IgD-negative memory B cell (primary cell): ENCODE measurements around the gene ORAI2. TPM values are rescaled to one million over a fixed set of nuclear protein-coding genes. Genes with fewer than 3 reads are reported as not detected.
"Not testable (repeated sequence)": the region's sequence is repeated elsewhere in the genome, so short reads cannot be mapped to it uniquely, and the experiment has no call there.

Source experiments
- H3K27ac Mint-ChIP-seq, 3 donors: one replicate each; pipeline ENCODE4 v1.8.0; 2020 to 2022; ENCODE audit warnings: mild to moderate bottlenecking in 3 of 3, mixed read lengths in 3 of 3, moderate library complexity in 1 of 3
- H3K27me3 Mint-ChIP-seq: one replicate; pipeline ENCODE4 v1.8.0; 2021; ENCODE audit warnings: mixed read lengths
- H3K36me3 Mint-ChIP-seq: one replicate; pipeline ENCODE4 v1.8.0; 2020; ENCODE audit warnings: mild to moderate bottlenecking, mixed read lengths
- H3K4me1 Mint-ChIP-seq, 3 donors: one replicate each; pipeline ENCODE4 v1.8.0; 2020 to 2022; ENCODE audit warnings: mixed read lengths in 3 of 3, mild to moderate bottlenecking in 1 of 3
- H3K4me3 Mint-ChIP-seq, 4 donors: one replicate each; pipeline ENCODE4 v1.8.0; 2020 to 2022; ENCODE audit warnings: mild to moderate bottlenecking in 4 of 4, mixed read lengths in 4 of 4, moderate library complexity in 3 of 4
- H3K9me3 Mint-ChIP-seq, 3 donors: one replicate each; pipeline ENCODE4 v1.8.0; 2020 to 2021; ENCODE audit warnings: mixed read lengths in 3 of 3, mild to moderate bottlenecking in 1 of 3
- polyA plus RNA-seq: library from polyadenylated mRNA; unstranded; fragments of 300-500 nt; fragmentation: Illumina TruSeq; gene quantifications from one replicate; pipeline ENCODE4 v1.2.3, GENCODE V29; 2021

ORAI2 gene
- 290 TPM for polyA plus RNA-seq

DNA sequence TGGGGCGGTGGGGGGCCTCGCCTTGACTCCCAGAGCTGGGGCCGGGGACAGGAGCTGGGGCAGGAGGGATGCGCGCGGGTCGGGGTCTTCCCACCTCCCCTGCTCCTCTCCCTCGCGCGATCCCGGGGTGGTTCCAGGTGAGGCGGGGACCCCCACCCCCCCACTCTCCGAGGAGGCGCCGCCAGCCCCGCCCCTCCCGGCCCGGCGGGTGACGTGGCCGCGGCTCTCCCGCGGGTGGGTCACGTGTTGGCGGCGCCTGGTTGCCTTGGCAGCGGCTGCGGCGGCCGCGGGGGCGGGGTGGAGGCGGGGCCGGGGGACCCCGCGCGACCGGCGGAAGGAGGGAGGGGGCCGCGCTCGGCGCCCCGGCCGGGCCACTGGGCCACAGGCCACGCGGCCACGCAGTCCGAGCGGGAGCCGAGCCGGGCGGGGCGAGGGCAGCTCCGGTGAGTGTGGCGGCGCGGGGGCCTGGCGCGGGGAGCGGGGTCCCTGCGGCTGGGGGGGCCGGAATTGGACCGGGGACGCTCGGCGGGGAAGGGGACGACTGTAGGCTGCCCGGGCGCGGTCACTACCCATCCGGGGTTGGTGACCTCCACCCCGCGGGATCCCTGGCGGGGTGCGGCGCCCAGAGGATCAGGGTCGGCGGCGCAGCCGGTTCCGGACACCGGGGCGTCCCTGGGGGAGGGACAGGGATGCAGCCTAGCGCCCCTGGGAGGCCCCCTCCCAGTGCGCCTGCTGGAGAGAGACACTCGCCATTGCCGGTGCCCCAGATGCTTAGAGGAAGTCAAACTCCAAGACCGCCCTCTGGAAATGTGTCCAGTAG, at the start of gene ORAI2:
Gene ORAI2, plus strand, starts transcription at position 357 of the 820 bp plus-strand sequence. CDS start 5,382 bp downstream, outside the sequence.
- no peaks in the 10 kb centered on the region for H3K27me3 Mint-ChIP-seq
- peak within 1 kb of the TSS; percentile 92 to 98 (median 98) for H3K4me3 Mint-ChIP-seq
- H3K27ac Mint-ChIP-seq = peak within 1 kb of the TSS; percentile 98 to 100 (median 99)
- peaks cover 17 to 45% (median 43%) of the 10 kb centered on the region in 3 donors for H3K4me1 Mint-ChIP-seq
- H3K36me3 Mint-ChIP-seq = peaks cover 12% of the 10 kb centered on the region
- no peaks in the 10 kb centered on the region for H3K9me3 Mint-ChIP-seq

DNA sequence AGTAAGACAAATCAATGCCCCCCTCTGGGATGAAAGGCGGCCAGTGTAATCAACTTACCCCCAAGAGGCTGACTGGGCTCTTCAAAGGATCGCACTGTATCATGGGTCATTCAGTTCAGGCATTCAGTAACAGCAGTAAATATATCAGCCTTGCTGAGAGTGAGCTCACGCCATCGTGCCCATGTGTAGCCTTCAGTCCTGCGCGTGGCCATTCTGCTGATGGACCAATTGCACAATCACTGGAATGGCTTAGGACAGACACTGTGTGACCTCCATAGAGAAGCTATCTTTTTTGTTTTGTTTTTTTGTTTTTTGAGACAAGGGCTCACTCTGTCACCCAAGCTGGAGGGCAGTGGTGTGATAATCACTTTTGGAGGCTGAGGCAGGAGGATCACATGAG, 46.3 kb upstream of the ORAI2 start:
- no peak overlapping the region for H3K4me3 Mint-ChIP-seq
- H3K36me3 Mint-ChIP-seq = peaks cover 4% of the 10 kb centered on the region
- H3K27me3 Mint-ChIP-seq = no peaks in the 10 kb centered on the region
- H3K9me3 Mint-ChIP-seq = no peaks in the 10 kb centered on the region
- H3K27ac Mint-ChIP-seq = peak overlapping the region in 1 of 3 donors; percentile 92
- H3K4me1 Mint-ChIP-seq = peaks cover 3 to 6% (median 4%) of the 10 kb centered on the region in 3 donors

DNA sequence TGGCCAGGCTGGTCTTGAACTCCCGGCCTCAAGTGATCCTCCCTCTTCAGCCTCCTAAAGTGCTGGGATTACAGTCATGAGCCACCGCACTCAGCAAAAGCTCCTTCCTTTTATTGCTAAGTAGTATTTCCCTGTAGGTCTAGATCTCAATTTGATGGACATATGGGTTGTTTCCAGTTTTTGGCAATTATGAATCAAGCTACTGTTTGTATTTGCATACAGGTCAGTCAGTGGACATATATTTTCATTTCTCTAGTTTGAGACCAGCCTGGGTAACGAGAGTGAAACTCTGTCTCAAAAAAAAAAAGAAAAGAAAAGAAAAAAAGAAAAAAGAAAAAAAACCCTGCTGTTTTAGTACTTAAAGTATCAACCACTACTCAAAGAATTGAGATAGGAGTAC, 43.6 kb upstream of the ORAI2 start:
- no peaks in the 10 kb centered on the region for H3K9me3 Mint-ChIP-seq
- H3K4me3 Mint-ChIP-seq = no peak overlapping the region
- H3K36me3 Mint-ChIP-seq = peaks cover 6% of the 10 kb centered on the region
- H3K27ac Mint-ChIP-seq = peak overlapping the region in 2 of 3 donors; percentile 32 to 73
- no peaks in the 10 kb centered on the region for H3K27me3 Mint-ChIP-seq
- H3K4me1 Mint-ChIP-seq = peaks cover 4 to 7% (median 6%) of the 10 kb centered on the region in 3 donors

DNA sequence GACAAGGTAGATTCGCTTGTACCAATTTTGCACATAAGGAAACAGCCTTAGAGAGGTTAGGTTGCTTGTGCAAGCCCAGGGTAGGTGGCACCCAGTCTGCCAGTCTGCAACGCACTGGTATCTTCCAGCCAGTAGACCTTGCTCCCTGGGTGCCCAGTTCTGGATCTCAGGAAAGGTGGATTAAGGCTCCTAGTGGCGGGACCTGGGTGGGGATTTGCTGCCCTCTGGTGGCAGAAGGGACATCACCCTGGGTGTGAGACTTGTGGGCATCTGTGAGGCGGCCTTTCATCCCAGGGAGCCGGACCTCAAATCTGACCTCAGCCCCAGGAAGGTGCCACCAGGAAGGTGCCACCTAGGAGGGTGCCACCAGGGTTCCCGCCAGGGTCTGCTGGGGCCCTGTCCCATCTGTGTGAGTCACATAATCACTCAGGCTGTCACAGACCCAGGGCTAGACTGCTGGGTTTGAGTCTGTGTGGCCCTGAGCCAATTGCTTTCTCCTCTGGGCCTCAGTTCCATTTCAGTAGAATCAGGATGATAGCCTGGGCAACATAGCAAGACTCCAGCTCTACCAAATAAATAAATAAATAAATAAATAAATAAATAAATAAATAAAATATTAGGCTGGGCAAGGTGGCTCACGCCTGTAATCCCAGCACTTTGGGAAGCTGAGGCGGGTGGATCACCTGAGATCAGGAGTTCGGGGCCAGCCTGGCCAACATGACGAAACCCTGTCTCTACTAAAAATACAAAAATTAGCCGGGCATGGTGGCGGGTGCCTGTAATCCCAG, 42.5 kb upstream of the ORAI2 start:
- H3K36me3 Mint-ChIP-seq = peaks cover 5% of the 10 kb centered on the region
- H3K27me3 Mint-ChIP-seq = no peaks in the 10 kb centered on the region
- no peak overlapping the region for H3K27ac Mint-ChIP-seq
- no peaks in the 10 kb centered on the region for H3K9me3 Mint-ChIP-seq
- H3K4me1 Mint-ChIP-seq = peaks cover 9 to 12% (median 11%) of the 10 kb centered on the region in 3 donors
- H3K4me3 Mint-ChIP-seq = no peak overlapping the region

DNA sequence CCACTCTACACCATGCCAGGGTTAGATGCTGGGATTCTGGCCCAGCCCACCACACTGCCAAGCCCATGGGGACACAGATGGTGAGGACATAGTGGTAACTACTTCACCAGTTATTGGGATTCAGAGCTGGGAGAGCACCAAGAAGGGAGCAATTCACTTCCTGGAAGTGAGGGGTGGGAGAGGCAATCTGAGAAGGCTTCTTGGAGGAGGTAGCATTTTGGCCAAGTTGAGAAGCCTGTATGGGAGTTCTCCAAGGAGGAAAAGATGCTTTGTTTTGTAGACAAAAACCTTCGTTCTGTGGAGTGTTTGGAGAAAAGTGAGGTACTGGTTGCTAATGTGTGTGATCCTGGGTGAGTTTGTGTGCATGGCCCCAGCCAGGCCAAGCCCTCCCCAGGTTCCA, 41.0 kb upstream of the ORAI2 start:
- Mint-ChIP-seq H3K27me3 (no peaks in the 10 kb centered on the region), H3K9me3 (no peaks in the 10 kb centered on the region), H3K4me1 (peaks cover 12 to 16% (median 15%) of the 10 kb centered on the region in 3 donors), H3K36me3 (peaks cover 5% of the 10 kb centered on the region), H3K27ac (peak overlapping the region in 1 of 3 donors; percentile 29), H3K4me3 (peak overlapping the region in 1 of 4 donors; percentile 25)

DNA sequence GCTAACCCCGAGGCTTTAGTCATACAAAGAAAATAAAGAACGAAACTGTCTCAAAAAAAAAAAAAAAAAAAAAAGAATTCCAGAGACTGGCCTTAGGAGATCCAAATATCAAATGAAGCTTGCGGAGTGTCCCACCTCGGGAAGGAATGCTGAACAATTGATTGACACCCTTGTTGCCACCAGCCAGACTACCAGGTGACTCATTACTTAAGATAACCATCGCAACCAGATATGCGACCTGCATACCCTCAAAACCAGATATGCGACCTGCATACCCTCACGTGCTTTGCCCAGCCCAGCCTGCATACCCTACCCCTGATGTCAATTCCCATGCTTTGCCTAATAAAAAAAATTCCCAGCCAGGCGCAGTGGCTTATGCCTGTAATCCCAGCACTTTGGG, 39.9 kb upstream of the ORAI2 start:
- peaks cover 5% of the 10 kb centered on the region for H3K36me3 Mint-ChIP-seq
- H3K9me3 Mint-ChIP-seq = no peaks in the 10 kb centered on the region
- H3K4me1 Mint-ChIP-seq = peaks cover 12 to 18% (median 16%) of the 10 kb centered on the region in 3 donors
- no peaks in the 10 kb centered on the region for H3K27me3 Mint-ChIP-seq
- peak overlapping the region in 1 of 3 donors; percentile 62 for H3K27ac Mint-ChIP-seq
- no peak overlapping the region for H3K4me3 Mint-ChIP-seq

DNA sequence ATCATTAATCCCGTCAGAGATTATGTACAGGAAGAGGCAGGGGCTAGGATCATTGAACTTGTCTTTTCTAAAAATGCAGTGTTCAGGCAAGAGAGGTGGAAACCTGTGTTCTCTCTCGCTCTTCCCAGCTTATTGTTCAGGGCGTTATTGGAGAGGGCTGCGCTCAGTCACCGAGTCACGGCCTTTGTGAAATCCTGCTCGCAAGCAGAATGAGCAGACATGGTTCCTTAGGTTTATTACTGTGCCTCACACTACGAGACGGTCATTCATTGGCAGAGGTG, 37.8 kb upstream of the ORAI2 start:
- Mint-ChIP-seq H3K36me3 (peaks cover 5% of the 10 kb centered on the region), H3K4me3 (peak overlapping the region; percentile 87 to 99 (median 94)), H3K27ac (peak overlapping the region; percentile 95 to 99 (median 95)), H3K9me3 (no peaks in the 10 kb centered on the region), H3K4me1 (peaks cover 10 to 21% (median 15%) of the 10 kb centered on the region in 3 donors), H3K27me3 (no peaks in the 10 kb centered on the region)

DNA sequence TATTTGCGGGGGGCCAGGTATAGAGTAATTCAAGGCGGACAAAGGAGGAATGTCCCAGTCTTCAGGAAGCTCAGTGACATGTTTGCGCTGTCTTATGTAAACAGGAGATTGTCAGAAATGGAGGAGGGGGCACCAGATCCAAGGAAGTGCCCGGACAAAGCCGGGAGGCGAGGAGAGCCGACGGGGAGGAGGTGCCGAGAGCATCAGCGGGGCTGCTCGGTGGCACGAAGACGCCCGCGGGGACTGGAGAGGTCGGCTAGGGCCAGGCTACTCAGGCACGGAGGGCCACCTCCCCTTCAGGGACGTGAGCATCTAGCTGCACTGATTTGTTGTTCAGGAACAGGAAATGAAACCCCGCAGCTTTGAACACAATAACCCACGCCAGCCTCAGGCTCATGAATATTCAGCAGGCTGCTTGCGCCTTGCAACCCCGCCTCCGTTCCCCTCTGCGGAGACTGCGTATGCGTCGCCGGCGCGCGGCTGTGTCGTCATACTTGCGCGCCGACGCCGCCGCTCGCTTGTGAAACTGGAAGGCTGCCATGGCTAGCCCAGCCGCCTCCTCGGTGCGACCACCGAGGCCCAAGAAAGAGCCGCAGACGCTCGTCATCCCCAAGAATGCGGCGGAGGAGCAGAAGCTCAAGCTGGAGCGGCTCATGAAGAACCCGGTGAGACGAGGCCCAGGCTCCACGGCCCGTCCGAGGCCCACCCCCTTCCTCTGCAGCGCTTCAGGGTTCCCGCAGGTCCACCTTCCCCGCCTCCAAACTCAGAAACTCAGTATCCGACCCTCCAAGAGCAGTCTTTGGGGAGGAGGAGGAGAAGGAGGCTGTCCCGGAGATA, 37.3 kb upstream of the ORAI2 start, which contains the start of gene PRKRIP1:
Gene PRKRIP1, plus strand, starts transcription at position 491 of the 837 bp plus-strand sequence. Its CDS starts 49 bp downstream, at position 540.
- peaks cover 10 to 26% (median 15%) of the 10 kb centered on the region in 3 donors for H3K4me1 Mint-ChIP-seq
- H3K9me3 Mint-ChIP-seq = no peaks in the 10 kb centered on the region
- H3K36me3 Mint-ChIP-seq = peaks cover 5% of the 10 kb centered on the region
- H3K27me3 Mint-ChIP-seq = no peaks in the 10 kb centered on the region
- H3K4me3 Mint-ChIP-seq = peak within 1 kb of the TSS; percentile 87 to 99 (median 94)
- H3K27ac Mint-ChIP-seq = peak within 1 kb of the TSS; percentile 95 to 99 (median 95)

DNA sequence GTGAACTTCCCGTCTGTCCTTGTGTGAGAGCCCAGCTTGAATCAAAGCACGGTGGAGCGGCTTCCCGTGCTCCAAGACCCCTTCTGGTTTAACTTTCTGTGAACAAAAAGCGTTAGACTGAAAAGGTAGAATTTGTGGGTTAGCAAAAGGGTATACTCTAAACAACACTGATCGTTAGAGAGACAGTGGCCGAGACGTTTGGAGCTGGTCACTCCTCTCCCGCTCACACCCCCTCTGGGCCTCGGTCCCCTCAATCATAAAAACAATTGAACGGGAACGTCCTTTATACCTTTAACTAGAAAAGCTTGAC, 36.7 kb upstream of the ORAI2 start:
- H3K27me3 Mint-ChIP-seq = no peaks in the 10 kb centered on the region
- peaks cover 10 to 27% (median 15%) of the 10 kb centered on the region in 3 donors for H3K4me1 Mint-ChIP-seq
- peak overlapping the region; percentile 95 to 99 (median 95) for H3K27ac Mint-ChIP-seq
- no peaks in the 10 kb centered on the region for H3K9me3 Mint-ChIP-seq
- H3K4me3 Mint-ChIP-seq = peak overlapping the region; percentile 87 to 99 (median 94)
- H3K36me3 Mint-ChIP-seq = peaks cover 5% of the 10 kb centered on the region

DNA sequence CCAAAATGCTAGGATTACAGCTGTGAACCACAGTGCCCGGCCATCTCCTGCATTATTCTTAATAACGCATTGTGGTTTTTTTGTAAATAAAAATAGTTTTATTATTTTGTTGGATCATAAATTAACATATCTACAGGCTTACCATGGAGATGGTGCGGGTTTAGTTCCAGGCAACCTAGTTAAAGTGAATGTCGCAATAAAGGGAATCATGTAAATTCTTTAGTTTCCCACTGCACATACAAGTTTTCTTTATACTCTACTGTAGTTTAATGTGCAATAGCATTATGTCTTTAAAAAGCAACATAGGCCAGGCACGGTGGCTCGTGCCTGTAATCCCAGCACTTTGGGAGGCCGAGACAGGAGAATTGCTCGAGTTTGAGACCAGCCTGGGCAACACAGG, 34.8 kb upstream of the ORAI2 start:
- peak overlapping the region in 1 of 4 donors; percentile 14 for H3K4me3 Mint-ChIP-seq
- peaks cover 9 to 24% (median 18%) of the 10 kb centered on the region in 3 donors for H3K4me1 Mint-ChIP-seq
- H3K27ac Mint-ChIP-seq = peak overlapping the region in 1 of 3 donors; percentile 27
- no peaks in the 10 kb centered on the region for H3K27me3 Mint-ChIP-seq
- H3K9me3 Mint-ChIP-seq = no peaks in the 10 kb centered on the region
- H3K36me3 Mint-ChIP-seq = no peaks in the 10 kb centered on the region

DNA sequence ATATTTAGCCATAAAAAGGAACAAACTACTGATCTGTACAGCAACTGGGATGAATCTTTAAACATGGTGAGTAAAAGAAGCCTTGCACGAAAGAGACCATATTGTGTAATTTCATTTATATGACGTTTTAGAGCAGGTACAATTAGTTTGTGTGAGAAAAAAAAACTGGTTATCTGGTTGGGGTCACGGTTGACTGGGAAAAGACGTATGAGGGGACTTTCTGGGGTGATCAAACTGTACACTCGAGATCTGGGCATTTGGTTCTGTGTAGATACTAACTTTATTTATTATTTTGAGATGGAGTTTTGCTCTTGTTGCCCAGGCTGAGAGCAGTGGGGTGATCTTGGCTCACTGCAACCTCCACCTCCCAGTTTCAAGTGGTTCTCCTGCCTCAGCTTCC, 33.0 kb upstream of the ORAI2 start:
- Mint-ChIP-seq H3K4me3 (peak overlapping the region in 1 of 4 donors; percentile 50), H3K27me3 (no peaks in the 10 kb centered on the region), H3K27ac (peak overlapping the region in 2 of 3 donors; percentile 47 to 74), H3K9me3 (no peaks in the 10 kb centered on the region), H3K36me3 (no peaks in the 10 kb centered on the region), H3K4me1 (peaks cover 16 to 32% (median 29%) of the 10 kb centered on the region in 3 donors)

DNA sequence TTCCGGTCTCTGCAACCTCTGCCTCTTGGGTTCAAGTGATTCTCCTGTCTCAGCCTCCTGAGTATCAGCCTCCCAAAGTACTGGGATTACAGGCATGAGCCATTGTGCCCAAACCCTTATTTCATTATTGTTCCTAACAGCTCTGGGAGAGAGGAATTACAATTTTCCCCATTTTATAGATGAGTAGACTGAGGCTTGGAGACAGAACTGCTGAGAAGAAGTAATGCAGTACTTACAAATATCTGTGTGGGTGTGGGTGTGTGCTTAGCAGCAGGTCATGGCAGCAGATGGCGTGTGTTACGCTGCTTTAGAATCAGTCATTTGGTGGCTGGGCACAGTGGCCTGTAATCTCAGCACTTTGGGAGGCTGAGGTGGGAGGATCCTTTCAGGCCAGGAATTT, 29.8 kb upstream of the ORAI2 start:
- H3K27me3 Mint-ChIP-seq = no peaks in the 10 kb centered on the region
- peaks cover 17 to 32% (median 27%) of the 10 kb centered on the region in 3 donors for H3K4me1 Mint-ChIP-seq
- no peak overlapping the region for H3K4me3 Mint-ChIP-seq
- H3K27ac Mint-ChIP-seq = no peak overlapping the region
- H3K36me3 Mint-ChIP-seq = peaks cover 4% of the 10 kb centered on the region
- no peaks in the 10 kb centered on the region for H3K9me3 Mint-ChIP-seq

DNA sequence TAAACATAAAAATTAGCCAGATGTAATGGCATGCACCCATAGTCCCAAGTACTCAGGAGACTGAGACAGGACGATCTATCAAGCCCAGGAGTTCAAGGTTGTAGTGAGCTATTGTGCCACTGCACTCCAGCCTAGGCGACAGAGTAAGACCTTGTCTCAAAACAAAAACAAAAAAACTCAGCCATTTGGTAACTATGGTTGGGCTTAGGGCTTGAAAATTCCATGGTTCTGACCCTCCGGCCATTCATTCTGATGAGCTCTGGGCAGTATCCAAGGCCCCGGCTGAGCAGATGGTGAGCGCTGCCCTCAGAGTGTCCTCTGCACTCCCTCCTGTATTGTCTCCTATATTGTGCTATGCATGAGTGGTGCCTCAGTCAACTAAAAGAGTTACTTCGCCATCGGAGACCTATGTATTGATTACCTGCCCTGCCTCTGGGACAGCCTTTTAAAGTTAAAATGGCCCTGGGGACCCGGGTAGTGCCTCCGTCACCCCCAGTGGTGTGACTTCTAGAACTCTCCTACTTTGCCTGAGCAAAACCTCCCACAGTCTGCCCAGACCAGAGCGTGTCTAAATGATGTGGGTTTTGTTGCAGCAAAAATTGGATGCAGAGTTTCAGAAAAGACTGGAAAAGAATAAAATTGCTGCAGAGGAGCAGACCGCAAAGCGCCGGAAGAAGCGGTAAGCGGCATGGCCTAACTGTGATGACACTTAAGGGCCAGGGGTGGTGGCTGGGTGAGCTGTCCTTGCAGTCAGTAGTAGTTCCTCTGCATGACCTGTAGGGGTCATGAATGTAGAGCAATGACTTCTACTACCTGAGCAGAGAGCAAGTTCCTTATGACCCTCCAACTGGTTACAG, 29.1 kb upstream of the ORAI2 start:
- H3K27me3 Mint-ChIP-seq = no peaks in the 10 kb centered on the region
- H3K4me1 Mint-ChIP-seq = peaks cover 22 to 37% (median 31%) of the 10 kb centered on the region in 3 donors
- H3K27ac Mint-ChIP-seq = peak overlapping the region in 2 of 3 donors; percentile 16 to 95
- H3K4me3 Mint-ChIP-seq = peak overlapping the region in 1 of 4 donors; percentile 87
- peaks cover 4% of the 10 kb centered on the region for H3K36me3 Mint-ChIP-seq
- H3K9me3 Mint-ChIP-seq = no peaks in the 10 kb centered on the region

DNA sequence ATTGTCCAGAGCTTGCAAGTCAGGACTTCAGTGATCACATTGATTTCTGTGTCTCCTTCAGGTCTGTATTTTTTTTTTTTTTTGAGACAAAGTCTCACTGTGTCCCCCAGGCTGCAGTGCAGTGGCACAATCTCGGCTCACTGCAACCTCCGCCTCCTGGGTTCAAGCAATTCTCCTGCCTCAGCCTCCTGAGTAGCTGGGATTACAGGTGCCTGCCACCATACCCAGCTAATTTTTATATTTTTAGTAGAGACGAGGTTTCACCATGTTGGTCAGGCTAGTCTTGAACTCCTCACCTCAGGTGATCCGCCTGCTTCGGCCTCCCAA, 28.6 kb upstream of the ORAI2 start:
- not testable (repeated sequence) for H3K9me3 Mint-ChIP-seq, H3K36me3 Mint-ChIP-seq, H3K27me3 Mint-ChIP-seq
- H3K4me3 Mint-ChIP-seq = peak overlapping the region in 1 of 4 donors; percentile 87
- peaks cover 27 to 39% (median 34%) of the 10 kb centered on the region in 3 donors for H3K4me1 Mint-ChIP-seq
- H3K27ac Mint-ChIP-seq = peak overlapping the region in 1 of 3 donors; percentile 95
